Ishikawa (cell line): Measurements from ENCODE around the gene STAP2.
A peak's percentile ranks its signal among the peaks of the same experiment; 100 is the strongest.

Experiments
- CEBPB ChIP-seq: IDR thresholded peaks from 2 replicates; pipeline ENCODE4 v1.6.1; 2012
- CREB1 ChIP-seq: IDR thresholded peaks from 2 replicates; pipeline ENCODE4 v1.6.1; 2012; ENCODE audit warnings: low read depth
- EGR1 ChIP-seq: IDR thresholded peaks from 2 replicates; pipeline ENCODE4 v1.6.1; 2012
- EP300 ChIP-seq: IDR thresholded peaks from 2 replicates; pipeline ENCODE4 v1.6.1; 2012; ENCODE audit warnings: borderline replicate concordance
- FOXM1 ChIP-seq: IDR thresholded peaks from 2 replicates; pipeline ENCODE4 v1.6.1; 2012; ENCODE audit warnings: low read depth, borderline replicate concordance
- NFIC ChIP-seq: IDR thresholded peaks from 2 replicates; pipeline ENCODE4 v1.6.1; 2012
- RAD21 ChIP-seq: IDR thresholded peaks from 2 replicates; pipeline ENCODE4 v1.6.1; 2012; ENCODE audit warnings: low read depth
- TAF1 ChIP-seq: IDR thresholded peaks from 2 replicates; pipeline ENCODE4 v1.6.1; 2012; ENCODE audit warnings: low read depth, mild to moderate bottlenecking
- TCF12 ChIP-seq: IDR thresholded peaks from 2 replicates; pipeline ENCODE4 v1.6.1; 2012; ENCODE audit warnings: low read depth
- TEAD4 ChIP-seq: IDR thresholded peaks from 2 replicates; pipeline ENCODE4 v1.6.1; 2012
- YY1 ChIP-seq: IDR thresholded peaks from 2 replicates; pipeline ENCODE4 v1.6.1; 2012; ENCODE audit warnings: low read depth
- ZBTB7A ChIP-seq: IDR thresholded peaks from 2 replicates; pipeline ENCODE4 v1.6.1; 2012; ENCODE audit warnings: low read depth
- TF ChIP-seq, protein P1 (sequence below): IDR thresholded peaks from 2 replicates; pipeline ENCODE4 v1.6.1; 2012; ENCODE audit warnings: low read depth, mild to moderate bottlenecking
- TF ChIP-seq, protein P2 (sequence below): IDR thresholded peaks from 2 replicates; pipeline ENCODE4 v1.6.1; 2012
- TF ChIP-seq, protein P3 (sequence below): IDR thresholded peaks from 2 replicates; pipeline ENCODE4 v1.6.1; 2012

STAP2 gene

DNA sequence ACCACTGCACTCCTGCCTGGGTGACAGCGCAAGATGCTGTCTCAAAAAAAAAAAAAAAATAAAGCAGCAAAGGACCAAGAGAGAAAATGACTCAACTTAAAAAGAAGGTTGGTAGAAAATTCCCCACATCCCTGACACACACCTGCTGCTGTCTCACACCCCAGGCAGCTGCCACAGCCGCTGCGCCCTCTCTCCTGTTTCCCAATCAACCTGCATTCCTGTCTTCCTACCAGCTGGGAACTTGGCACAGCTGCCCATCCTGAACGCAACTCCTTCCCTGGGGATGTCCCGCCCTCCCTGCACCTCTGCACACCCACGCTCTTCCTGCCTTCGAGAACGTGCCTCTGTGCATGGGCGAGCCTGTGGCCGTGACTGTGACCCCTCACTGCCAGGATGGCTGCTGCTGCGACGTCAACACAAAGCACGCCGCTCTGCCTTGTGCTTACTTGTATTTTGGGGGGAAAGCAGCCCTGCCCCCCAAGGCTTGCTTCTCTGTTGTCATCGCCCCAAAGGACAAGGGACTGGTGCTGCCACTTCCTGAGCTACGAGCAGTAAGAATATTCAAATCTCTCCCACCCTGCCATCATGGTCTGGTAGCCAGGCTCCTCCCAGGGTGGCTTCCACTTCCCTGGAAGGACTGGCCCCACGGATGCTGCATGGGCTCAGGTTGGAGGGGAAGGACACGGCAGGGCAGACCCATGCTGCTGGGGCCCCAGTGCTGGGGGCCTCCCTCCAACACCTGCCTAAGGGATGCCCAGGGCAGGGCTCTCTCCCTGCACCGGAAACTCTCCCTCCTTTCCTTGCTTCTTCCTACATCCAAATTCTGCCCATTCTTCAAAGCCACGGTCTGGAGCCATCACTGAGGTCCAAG is 41.0 kb upstream of the STAP2 start:
- TF ChIP-seq NFIC (peak; percentile 100), TEAD4 (peak; percentile 100), EGR1 (peak; percentile 100), FOXM1 (peak; percentile 95), ZBTB7A (peak; percentile 48; the same call in 1 of the 2 replicates), TAF1 (no peak), TCF12 (peak; percentile 99), YY1 (peak; percentile 29; the same call in 1 of the 2 replicates), RAD21 (peak; percentile 33; the same call in 1 of the 2 replicates), EP300 (peak; percentile 99), CREB1 (no peak), CEBPB (peak; percentile 99)
- TF ChIP-seq, protein P1, sequence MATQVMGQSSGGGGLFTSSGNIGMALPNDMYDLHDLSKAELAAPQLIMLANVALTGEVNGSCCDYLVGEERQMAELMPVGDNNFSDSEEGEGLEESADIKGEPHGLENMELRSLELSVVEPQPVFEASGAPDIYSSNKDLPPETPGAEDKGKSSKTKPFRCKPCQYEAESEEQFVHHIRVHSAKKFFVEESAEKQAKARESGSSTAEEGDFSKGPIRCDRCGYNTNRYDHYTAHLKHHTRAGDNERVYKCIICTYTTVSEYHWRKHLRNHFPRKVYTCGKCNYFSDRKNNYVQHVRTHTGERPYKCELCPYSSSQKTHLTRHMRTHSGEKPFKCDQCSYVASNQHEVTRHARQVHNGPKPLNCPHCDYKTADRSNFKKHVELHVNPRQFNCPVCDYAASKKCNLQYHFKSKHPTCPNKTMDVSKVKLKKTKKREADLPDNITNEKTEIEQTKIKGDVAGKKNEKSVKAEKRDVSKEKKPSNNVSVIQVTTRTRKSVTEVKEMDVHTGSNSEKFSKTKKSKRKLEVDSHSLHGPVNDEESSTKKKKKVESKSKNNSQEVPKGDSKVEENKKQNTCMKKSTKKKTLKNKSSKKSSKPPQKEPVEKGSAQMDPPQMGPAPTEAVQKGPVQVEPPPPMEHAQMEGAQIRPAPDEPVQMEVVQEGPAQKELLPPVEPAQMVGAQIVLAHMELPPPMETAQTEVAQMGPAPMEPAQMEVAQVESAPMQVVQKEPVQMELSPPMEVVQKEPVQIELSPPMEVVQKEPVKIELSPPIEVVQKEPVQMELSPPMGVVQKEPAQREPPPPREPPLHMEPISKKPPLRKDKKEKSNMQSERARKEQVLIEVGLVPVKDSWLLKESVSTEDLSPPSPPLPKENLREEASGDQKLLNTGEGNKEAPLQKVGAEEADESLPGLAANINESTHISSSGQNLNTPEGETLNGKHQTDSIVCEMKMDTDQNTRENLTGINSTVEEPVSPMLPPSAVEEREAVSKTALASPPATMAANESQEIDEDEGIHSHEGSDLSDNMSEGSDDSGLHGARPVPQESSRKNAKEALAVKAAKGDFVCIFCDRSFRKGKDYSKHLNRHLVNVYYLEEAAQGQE: no peak
- TF ChIP-seq, protein P2, sequence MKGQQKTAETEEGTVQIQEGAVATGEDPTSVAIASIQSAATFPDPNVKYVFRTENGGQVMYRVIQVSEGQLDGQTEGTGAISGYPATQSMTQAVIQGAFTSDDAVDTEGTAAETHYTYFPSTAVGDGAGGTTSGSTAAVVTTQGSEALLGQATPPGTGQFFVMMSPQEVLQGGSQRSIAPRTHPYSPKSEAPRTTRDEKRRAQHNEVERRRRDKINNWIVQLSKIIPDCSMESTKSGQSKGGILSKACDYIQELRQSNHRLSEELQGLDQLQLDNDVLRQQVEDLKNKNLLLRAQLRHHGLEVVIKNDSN: peak; percentile 55; the same call in 1 of the 2 replicates
- TF ChIP-seq, protein P3, sequence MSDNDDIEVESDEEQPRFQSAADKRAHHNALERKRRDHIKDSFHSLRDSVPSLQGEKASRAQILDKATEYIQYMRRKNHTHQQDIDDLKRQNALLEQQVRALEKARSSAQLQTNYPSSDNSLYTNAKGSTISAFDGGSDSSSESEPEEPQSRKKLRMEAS: peak; percentile 96

DNA sequence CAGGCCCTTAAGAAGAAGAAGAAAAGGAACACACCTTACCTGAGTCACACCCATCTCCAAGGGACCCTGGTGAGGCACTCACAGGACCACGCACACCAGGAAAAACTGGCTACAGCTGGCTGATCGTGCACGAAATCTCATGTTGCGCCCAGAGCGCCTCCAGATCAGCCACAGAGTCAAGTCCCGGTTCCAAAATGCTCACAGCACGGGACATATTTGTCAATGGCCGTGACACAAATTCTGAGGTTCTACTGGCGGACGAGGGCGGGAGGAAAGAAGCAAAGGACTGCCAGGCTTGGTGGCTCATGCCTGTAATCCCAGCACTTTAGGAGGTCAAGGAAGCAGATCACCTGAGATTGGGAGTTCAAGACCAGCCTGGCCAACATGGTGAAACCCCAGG is 40.3 kb upstream of the STAP2 start:
- no peak for TF ChIP-seq EP300
- TF ChIP-seq, protein P3: no peak
- TF ChIP-seq ZBTB7A: 0 out of 2 replicates have a peak, but pooled peaks have one; percentile 8
- no peak for TF ChIP-seq TAF1

DNA sequence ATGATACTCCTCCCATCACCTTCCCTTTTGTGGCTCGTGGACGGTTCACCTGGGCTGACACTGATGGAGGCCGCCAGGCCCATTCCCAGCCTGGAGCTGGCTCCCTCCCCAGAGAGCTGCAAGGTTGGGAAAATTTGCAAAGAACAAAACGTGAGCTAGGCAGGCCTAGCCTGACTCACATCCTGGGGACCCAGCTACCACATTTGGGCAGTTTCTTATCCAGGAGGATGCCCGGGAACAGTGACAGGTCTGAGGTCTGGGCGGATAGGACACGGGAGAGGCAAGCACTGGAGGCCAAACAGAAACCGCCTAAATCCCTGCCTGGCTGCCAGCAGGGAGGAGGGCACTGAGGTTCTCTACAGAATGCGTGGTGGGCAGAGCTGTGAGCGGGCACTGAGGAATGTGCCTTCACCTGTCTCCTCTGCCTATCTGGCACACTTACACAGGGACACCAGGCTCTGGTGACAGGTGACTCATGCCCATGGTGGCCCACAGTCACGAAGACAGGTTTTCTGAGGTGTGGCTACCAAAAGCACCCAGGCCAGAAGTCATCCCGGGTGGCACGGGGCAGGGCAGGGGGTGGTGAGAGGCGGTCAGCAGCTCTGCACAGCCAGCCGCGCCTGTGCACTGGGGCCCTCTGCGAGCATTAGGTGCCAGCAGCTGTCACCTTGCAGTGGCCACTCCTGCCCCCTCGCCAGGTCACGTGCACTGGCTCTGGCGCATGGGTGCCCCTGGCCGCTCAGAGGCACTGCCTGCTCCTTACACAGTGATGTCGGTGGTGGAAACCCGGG is 38.6 kb upstream of the STAP2 start:
- TF ChIP-seq CEBPB (no peak), TCF12 (peak; percentile 1; the same call in 1 of the 2 replicates), RAD21 (no peak), FOXM1 (peak; percentile 11; the same call in 1 of the 2 replicates), EP300 (0 out of 2 replicates have a peak, but pooled peaks have one; percentile 43), EGR1 (no peak), ZBTB7A (0 out of 2 replicates have a peak, but pooled peaks have one; percentile 54), YY1 (no peak), CREB1 (no peak), TAF1 (0 out of 2 replicates have a peak, but pooled peaks have one; percentile 26), NFIC (0 out of 2 replicates have a peak, but pooled peaks have one; percentile 30), TEAD4 (peak; percentile 44)
- TF ChIP-seq, protein P1: no peak
- TF ChIP-seq, protein P2: peak; percentile 85
- TF ChIP-seq, protein P3: peak; percentile 69

DNA sequence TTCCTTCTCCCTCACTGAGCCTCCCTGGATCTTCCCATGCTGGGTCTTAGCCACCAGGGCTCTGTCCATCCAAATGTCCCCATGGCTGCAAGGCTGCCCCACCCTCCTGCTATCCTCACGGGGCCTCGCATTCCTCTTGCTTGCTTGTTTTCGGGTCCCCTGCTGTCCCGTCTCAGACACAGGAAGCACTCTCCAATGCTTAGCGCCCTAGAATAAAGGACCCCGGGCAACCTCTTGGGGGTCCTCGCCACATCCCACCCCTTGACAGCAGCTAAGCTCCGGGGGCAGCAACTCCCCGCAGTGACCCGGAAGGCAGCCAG is 38.0 kb upstream of the STAP2 start:
- peak; percentile 43; the same call in 1 of the 2 replicates for TF ChIP-seq FOXM1
- no peak for TF ChIP-seq ZBTB7A
- peak; percentile 46 for TF ChIP-seq TCF12
- peak; percentile 62 for TF ChIP-seq EP300
